ENCODE results near the gene MCRIP2. TPM values are rescaled to one million over a fixed set of nuclear protein-coding genes. Genes with fewer than 3 reads are reported as not detected.
A peak's percentile ranks its signal among the peaks of the same experiment; 100 is the strongest.

The MCRIP2 gene
- total RNA-seq, 1 experiment from 2014 or later = 83.1 TPM

DNA sequence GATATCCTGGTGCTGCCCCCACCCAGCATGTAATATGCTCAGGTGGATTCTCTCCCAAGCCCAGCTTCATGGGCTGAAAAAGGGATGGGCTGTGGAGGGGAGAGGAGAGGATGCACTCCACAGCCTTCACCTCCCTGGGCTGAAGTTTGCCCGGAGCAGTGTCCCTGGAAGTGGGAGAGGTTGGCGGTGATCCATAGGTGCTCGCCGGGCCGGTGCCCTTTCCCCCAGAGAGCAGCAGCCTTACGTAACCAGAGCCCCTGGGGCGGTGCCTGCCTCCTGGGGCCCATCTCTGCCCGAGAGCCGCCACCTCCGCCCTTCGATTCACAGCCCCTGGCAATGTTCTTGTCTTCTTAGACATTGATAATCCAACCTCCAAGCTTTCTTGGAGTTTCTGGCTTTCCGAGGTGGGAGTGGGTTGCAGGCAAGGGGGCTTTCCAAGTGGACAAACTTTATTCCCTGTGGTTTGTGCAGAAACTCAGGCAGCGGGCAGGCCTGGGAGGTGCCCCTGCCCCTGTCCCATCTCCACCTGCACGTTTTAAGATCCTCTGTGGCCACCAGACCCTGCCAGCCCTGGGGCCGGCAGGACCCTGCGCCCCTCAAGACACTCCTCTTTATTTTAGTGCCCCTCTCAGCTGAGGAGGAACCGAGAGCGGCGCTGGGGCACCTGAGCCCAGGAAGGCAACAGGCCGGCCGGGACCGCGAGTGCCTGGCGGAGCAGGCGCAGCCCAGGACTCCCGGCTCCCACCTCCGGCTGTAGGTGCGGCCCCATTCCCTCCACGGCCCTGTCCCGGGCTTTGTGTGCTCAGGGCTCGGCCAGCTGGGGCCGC, 4.4 kb downstream of the MCRIP2 start:
- Histone ChIP-seq H3K4me3 (ENCODE audit: insufficient read depth, low read depth, low read length) (no peak overlapping the region), H3K36me3 (replicated peaks; ENCODE audit: control insufficient read depth, insufficient read depth, low read length) (no peaks in the 10 kb centered on the region; the same call in 1 of the 2 replicates), H3K27me3 (ENCODE audit: control insufficient read depth, insufficient read depth, low read length) (peaks cover 3% of the 10 kb centered on the region)
- DNase-seq = no peak

DNA sequence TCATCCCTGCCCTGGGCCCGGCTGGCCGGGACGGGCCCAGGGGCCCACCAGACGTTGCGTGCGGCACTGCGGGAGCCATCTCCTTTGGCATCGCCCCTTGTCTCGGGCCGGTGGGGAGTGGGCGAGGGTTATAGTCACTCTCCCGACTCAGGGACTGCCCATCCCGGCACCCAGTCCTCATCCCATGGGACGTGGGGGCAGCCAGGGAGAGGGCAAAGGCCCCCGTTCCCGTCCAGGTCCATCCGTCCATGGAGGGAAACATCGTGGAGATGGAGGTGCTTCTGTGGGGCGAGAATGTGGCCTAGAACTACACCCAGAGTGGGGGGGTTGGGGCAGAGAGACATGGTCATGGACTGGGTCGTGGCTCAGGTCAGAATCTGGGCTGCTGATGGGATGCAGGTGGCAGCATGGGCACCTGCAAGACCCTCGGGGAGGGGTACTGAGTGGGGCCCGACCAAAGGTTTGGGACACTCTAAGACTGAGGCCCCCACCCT, 5.1 kb downstream of the MCRIP2 start:
- DNase-seq = no peak
- H3K36me3 ChIP-seq (replicated peaks; ENCODE audit: control insufficient read depth, insufficient read depth, low read length) = no peaks in the 10 kb centered on the region; the same call in 1 of the 2 replicates
- peaks cover 3% of the 10 kb centered on the region for H3K27me3 ChIP-seq (ENCODE audit: control insufficient read depth, insufficient read depth, low read length)
- H3K4me3 ChIP-seq (ENCODE audit: insufficient read depth, low read depth, low read length) = no peak overlapping the region

DNA sequence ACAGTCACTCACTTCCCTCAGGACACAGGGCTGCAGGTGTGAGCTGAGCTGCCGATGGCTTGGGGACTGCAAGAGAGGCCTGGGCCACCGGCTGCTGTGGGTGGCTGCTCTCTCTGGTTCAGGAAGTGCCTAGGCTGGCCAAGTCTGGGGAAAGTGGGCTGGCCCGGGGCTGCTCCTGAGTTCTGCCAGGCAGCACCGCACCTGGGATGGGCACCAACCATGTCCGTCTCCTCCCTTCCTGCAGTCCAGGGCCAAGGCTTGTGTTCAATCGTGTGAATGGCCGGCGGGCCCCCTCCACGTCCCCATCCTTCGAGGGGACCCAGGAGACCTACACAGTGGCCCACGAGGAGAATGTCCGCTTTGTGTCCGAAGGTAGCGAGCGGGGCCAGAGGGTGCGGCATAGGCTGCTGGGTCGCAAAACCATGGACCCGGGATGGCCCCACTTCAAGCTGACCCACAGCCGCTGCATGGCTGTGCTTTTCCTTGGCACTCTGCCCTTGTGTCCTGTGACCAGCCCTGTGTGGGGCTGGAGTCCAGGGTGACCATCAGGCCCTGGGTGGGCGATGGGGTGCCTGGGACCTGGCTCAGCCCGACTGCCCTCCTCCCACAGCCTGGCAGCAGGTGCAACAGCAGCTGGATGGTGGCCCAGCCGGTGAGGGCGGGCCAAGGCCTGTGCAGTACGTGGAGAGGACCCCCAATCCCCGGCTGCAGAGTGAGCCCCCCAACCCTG, 5.7 kb downstream of the MCRIP2 start:
- DNase-seq = no peak
- H3K36me3 ChIP-seq (replicated peaks; ENCODE audit: control insufficient read depth, insufficient read depth, low read length) = no peaks in the 10 kb centered on the region; the same call in 1 of the 2 replicates
- H3K27me3 ChIP-seq (ENCODE audit: control insufficient read depth, insufficient read depth, low read length) = peaks cover 2% of the 10 kb centered on the region
- H3K4me3 ChIP-seq (ENCODE audit: insufficient read depth, low read depth, low read length) = no peak overlapping the region

DNA sequence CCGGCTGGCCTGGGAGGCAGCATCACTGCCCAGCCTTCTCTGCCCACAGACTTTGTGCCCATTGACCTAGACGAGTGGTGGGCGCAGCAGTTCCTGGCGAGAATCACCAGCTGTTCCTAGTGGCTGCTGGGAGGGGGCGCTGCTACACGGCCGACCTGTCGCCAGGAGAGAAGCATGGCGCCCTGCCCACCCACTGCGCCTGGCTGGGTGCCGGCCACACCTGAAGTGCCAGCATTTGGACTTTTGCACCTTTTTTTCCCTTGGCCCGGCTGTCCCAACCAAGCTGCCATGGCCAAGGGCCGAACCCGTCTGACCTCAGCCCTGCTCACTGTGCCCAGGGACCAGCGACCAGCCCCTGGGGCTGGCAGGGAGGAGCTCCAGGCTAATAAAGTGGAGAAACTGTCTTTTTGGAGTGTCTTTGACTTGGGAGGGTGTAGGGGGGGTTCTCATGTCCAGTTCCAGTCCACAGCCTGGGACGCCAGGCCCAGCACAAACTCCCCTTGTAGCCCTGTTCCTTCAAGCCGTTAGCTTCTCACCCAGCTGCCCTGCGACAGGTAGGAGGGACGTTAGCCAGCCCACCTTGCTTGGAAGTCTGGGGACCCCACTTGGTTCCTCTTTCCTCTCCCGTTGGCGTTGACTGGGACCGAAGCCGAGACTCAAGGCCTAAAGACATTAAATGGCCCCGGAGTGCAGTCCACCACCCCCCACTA, 6.6 kb downstream of the MCRIP2 start:
- Histone ChIP-seq H3K27me3 (ENCODE audit: control insufficient read depth, insufficient read depth, low read length) (no peaks in the 10 kb centered on the region), H3K36me3 (replicated peaks; ENCODE audit: control insufficient read depth, insufficient read depth, low read length) (no peaks in the 10 kb centered on the region; the same call in 1 of the 2 replicates), H3K4me3 (ENCODE audit: insufficient read depth, low read depth, low read length) (peak overlapping the region; percentile 74)
- DNase-seq = peak; percentile 92

DNA sequence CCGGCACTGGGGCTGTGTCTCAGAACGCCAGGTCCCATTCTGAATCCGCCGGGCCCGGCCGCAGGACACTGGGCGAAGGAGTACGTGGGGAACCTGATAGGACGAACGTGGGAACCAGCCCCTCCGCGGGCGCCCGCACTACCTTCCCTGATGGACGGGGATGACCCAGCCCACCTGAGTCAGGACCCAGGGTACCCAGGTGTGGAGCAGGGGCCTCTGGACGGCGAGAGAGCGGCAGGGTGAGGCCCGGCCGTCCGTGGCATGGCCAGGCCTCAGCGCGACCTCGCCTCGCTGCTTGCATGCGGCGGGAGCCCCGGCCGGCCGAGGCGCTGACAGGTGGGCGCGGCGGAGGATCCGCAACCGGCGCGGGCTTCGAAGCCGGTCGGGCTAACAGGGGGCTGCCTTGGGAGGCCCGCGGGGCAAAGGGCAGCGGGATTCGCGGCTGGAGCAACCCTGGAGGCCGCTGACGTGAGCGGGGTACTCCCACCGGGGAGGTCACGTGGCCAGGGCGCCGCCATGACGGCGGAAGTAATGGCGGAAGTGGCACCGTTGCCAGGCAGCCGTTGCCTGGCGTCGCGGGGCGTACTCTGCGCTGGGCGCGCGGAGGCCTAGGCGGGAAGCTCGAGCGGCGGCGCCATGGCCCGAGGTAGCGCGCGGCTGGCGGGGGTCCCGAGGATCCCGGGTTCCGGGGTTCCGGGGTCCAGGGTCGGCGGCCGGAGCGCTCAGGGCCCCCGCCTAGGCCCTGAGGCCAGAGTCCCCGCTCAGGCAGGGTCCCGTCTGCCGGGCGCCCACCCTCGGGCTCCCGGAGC, 7.4 kb downstream of the MCRIP2 start, which contains the start of gene WDR90:
Gene WDR90 (plus strand): TSS at position 585 of the 809 bp plus-strand sequence. CDS start 52 bp downstream, at position 637.
- Histone ChIP-seq H3K27me3 (ENCODE audit: control insufficient read depth, insufficient read depth, low read length) (no peaks in the 10 kb centered on the region), H3K4me3 (ENCODE audit: insufficient read depth, low read depth, low read length) (peak within 1 kb of the TSS; percentile 74), H3K36me3 (replicated peaks; ENCODE audit: control insufficient read depth, insufficient read depth, low read length) (no peaks in the 10 kb centered on the region; the same call in 1 of the 2 replicates)
- peak; percentile 98 for DNase-seq

DNA sequence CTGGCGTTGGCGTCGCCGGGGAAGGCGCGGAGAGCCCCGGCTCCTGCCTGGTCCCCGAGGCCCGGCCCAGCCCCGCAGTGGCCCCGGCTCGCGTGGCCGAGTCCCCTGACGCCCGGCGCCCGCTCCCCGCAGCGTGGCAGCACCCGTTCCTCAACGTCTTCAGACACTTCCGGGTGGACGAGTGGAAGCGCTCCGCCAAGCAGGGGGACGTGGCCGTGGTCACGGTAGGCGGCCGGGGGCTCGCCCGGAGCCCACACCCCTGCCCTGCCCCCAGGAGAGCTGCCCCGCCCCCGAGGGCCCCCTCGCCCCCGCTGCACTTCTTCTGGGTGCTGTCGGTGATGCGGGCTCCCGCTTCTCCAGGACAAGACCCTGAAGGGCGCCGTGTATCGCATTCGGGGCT, 8.0 kb downstream of the MCRIP2 start:
- DNase-seq = peak; percentile 78
- peak overlapping the region; percentile 74 for H3K4me3 ChIP-seq (ENCODE audit: insufficient read depth, low read depth, low read length)
- H3K36me3 ChIP-seq (replicated peaks; ENCODE audit: control insufficient read depth, insufficient read depth, low read length) = no peaks in the 10 kb centered on the region; the same call in 1 of the 2 replicates
- no peaks in the 10 kb centered on the region for H3K27me3 ChIP-seq (ENCODE audit: control insufficient read depth, insufficient read depth, low read length)

DNA sequence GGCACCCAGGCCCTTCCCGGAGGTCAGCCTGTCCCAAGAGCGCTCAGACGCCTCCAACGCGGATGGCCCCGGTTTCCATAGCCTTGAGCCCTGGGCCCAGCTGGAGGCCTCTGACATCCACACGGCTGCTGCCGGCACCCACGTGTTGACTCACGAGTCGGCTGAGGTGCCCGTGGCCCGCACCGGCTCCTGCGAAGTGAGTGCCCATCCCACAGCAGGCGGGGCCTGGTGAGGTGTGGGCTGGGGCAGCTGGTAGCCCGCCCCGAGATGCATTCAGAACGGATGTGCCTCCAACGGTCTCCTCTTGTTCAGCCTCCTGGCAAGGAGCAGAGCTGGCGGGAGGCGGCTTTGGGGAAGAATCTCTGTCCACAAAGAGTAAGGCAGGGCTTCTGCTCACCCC, 10.2 kb downstream of the MCRIP2 start:
- no peak overlapping the region for H3K4me3 ChIP-seq (ENCODE audit: insufficient read depth, low read depth, low read length)
- no peaks in the 10 kb centered on the region; the same call in 1 of the 2 replicates for H3K36me3 ChIP-seq (replicated peaks; ENCODE audit: control insufficient read depth, insufficient read depth, low read length)
- no peak for DNase-seq
- no peaks in the 10 kb centered on the region for H3K27me3 ChIP-seq (ENCODE audit: control insufficient read depth, insufficient read depth, low read length)

DNA sequence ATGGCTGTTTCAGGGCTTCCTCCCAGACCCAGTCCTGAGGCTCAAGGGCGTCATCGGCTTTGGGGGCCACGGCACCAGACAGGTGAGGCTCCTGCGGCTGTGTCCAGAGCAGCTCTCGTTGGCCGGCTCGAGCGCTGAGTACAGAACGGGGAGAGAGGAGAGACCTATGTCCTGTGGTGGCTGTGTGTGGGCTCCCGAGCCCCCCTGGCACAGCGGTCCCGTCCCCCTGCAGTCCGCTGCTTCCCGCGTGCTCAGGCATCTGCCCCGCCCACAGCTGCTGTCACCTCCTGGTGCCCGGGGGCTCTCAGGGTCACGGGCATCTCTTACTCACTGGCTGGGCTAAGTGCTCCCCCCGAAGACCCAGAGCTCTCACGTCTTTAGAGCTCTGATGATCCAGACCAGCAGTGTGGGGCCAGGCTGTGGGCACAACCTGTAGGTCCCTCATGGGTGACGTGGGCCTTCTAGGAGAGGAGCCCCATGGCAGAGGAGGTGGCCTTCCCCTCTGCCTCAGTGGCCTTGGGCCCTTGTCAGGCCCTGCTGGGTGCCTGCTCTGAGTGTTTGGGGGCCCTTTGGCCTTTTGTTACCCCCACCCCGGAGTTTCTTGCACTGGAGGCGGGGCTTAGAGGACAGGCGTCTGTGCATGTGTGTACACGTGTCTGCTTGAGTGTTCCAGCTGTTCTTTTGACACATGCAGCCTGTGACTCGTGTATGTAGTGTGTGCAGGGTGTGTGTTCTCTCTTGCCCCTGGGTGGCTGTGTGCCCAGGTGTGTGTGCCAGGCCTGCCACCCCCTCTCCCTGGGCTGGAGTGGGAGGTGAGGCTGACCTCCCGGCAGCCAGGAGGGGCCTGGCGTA, 11.1 kb downstream of the MCRIP2 start:
- Histone ChIP-seq H3K4me3 (ENCODE audit: insufficient read depth, low read depth, low read length) (no peak overlapping the region), H3K36me3 (replicated peaks; ENCODE audit: control insufficient read depth, insufficient read depth, low read length) (no peaks in the 10 kb centered on the region; the same call in 1 of the 2 replicates), H3K27me3 (ENCODE audit: control insufficient read depth, insufficient read depth, low read length) (no peaks in the 10 kb centered on the region)
- DNase-seq = no peak

DNA sequence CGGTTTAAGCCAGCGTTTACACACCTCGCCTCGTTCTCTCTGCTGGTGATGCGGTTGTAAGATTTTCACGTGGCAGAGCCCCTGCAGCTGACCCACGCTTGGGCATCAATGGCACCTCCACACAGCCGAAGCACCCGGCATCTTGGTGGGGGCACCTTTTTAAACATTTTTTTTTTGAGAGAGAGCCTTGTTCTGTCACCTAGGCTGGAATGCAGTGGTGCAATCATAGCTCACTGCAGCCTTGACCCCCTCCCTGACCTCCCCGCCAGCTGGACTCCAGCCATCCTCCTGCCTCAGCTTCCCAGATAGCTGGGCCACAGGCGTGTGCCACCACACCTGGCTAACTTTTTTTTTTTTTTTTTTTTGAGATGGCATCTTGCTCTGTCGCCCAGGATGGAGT, 12.4 kb downstream of the MCRIP2 start:
- Histone ChIP-seq H3K27me3 (ENCODE audit: control insufficient read depth, insufficient read depth, low read length) (no peaks in the 10 kb centered on the region), H3K4me3 (ENCODE audit: insufficient read depth, low read depth, low read length) (no peak overlapping the region), H3K36me3 (replicated peaks; ENCODE audit: control insufficient read depth, insufficient read depth, low read length) (no peaks in the 10 kb centered on the region; the same call in 1 of the 2 replicates)
- DNase-seq = no peak

DNA sequence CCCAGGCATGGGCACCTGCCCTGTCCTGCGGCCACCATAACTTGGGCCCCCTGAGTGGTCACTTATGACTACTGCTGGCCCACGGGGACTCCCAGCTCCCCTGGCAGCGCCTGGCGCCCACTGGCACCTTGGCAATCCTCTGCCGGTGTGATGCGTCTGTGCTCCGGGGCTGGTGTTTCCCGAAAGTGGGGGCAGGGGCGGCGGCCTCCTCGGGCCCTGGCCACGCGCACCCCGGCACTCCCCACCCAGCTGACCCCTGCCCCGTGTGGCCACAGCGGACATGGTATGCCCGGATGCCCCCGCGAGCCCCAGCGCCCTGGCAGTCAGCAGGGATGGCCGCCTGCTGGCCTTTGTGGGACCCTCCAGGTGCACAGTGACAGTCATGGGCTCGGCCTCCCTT, 15.9 kb downstream of the MCRIP2 start:
- H3K36me3 ChIP-seq (replicated peaks; ENCODE audit: control insufficient read depth, insufficient read depth, low read length) = no peaks in the 10 kb centered on the region; the same call in 1 of the 2 replicates
- H3K4me3 ChIP-seq (ENCODE audit: insufficient read depth, low read depth, low read length) = no peak overlapping the region
- DNase-seq = no peak
- no peaks in the 10 kb centered on the region for H3K27me3 ChIP-seq (ENCODE audit: control insufficient read depth, insufficient read depth, low read length)

DNA sequence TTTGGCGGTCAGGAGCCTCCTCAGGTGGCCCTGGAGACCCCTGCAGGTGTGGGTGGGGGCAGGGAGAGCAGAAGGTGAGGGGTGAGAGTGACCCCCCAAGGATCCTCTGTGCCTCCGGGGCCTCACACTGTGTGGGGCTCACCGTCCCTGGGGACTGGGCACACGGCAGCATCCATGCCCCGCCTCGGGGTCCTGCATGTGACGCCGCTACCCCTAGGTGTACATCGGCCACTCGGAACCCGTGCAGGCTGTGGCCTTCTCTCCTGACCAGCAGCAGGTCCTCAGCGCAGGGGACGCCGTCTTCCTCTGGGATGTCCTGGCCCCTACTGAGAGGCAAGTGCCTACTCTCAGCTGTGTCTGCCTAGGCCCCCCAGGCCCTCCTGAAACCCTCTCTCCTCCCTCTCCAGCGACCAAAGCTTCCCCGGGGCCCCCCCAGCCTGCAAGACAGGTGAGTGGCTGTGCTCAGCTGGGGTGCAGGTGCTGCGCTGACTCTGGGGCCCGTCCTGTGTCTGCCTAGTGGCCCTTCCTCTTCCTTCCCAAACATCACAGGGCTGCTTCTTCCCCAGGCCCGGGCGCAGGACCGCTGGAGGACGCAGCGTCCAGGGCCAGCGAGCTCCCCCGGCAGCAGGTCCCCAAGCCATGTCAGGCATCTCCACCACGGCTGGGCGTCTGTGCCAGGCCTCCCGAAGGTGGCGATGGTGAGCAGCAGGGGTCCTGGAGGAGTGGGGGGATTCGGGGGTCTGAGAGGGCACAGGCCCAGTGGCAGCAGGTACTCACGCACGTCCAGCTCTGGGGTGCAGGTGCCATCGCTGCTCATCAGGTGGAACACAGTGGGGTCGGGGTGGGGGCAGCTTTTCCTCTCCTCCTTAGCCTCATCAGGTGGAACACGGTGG, 17.3 kb downstream of the MCRIP2 start:
- H3K27me3 ChIP-seq (ENCODE audit: control insufficient read depth, insufficient read depth, low read length) = no peaks in the 10 kb centered on the region
- DNase-seq = peak; percentile 63
- H3K4me3 ChIP-seq (ENCODE audit: insufficient read depth, low read depth, low read length) = no peak overlapping the region
- no peaks in the 10 kb centered on the region; the same call in 1 of the 2 replicates for H3K36me3 ChIP-seq (replicated peaks; ENCODE audit: control insufficient read depth, insufficient read depth, low read length)

DNA sequence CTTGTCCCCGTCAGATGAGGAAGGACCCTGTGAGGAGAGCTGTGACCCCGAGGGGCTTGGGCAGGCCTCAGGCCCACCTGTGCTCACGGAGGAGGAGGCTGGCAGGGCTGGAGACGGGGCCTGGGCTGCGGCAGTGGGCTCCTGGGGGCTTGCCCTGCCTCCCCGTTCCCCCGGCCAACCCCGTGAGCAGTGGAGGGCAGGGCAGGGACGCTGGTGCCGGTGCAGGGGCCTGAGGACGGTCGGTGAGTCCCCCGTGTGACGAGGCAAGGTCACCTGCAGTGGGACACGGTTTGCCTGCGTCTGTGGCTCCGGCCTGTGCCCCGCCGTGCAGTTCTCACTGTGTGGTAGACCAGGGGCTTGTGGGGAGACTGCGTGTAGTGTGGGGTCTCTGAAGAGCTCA, 18.0 kb downstream of the MCRIP2 start:
- Histone ChIP-seq H3K36me3 (replicated peaks; ENCODE audit: control insufficient read depth, insufficient read depth, low read length) (no peaks in the 10 kb centered on the region; the same call in 1 of the 2 replicates), H3K27me3 (ENCODE audit: control insufficient read depth, insufficient read depth, low read length) (no peaks in the 10 kb centered on the region), H3K4me3 (ENCODE audit: insufficient read depth, low read depth, low read length) (no peak overlapping the region)
- DNase-seq = peak; percentile 64

Data from H7 (cell line).